Fibroblast of lung (primary cell): ENCODE measurements around the gene TMEM59.

Experiments
- CTCF ChIP-seq, 2 donors: IDR thresholded peaks in 1 of 2; conservative IDR thresholded peaks in 1 of 2; 1 replicate in 1 of 2; 2 replicates in 1 of 2; pipeline ENCODE4 v1.5.1; 2011 to 2012; ENCODE audit warnings: low read length in 2 of 2, control low read depth in 1 of 2, inconsistent platforms in 1 of 2, low read depth in 1 of 2, mild to moderate bottlenecking in 1 of 2
- EZH2 ChIP-seq: IDR thresholded peaks from 2 replicates; pipeline ENCODE4 v1.5.1; 2012; ENCODE audit warnings: low read length, control low read depth, mild to moderate bottlenecking; ENCODE audit errors: missing control alignments

- TF ChIP-seq CTCF (conservative IDR thresholded peaks at IDR 0.05 in 1 of 2, IDR thresholded peaks at IDR 0.05 in 1 of 2; ENCODE audit: low read depth in 1 of 2, low read length in 2 of 2): no peak
- TF ChIP-seq EZH2: no peak
Observed at GRCh38 chr1:54053745-54054437, 887 bp upstream of the TMEM59 start.
